CD4-positive, alpha-beta T cell treated with Interleukin-4 for 1 hour (primary cell): ENCODE data around the gene CD7.
A peak's percentile ranks its signal among the peaks of the same experiment; 100 is the strongest.

Experiments used
- DNase-seq, 2 donors: peaks; one replicate each; pipeline ENCODE4 v3.0.0-alpha.2; 2020 to 2022

The CD7 gene

GRCh38 chr17:82297714-82298537, 19.5 kb downstream of the CD7 start:
- peak; percentile 94 to 97 for DNase-seq

DNA sequence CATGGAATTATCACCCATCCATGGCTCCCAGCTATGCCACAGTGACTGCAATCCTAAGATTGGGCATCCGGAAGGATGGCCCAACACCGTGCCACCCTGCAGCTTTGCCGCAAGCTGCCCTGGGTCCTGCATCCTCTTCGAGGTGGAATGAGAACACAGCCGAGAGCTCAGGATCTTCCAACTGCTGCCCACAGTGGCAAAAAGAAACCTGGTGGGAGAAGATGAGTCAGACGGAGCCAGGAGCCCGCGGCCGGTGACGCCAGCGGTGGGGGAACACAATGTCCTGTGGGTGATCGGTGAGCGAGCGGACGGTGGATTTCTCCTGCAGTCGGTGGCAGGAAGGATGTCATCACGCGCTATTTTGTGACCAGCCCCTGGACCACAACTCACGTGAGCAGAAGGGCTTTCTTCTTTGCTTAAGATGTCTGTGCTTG, 20.1 kb downstream of the CD7 start:
- peak; percentile 85 to 90 for DNase-seq

DNA sequence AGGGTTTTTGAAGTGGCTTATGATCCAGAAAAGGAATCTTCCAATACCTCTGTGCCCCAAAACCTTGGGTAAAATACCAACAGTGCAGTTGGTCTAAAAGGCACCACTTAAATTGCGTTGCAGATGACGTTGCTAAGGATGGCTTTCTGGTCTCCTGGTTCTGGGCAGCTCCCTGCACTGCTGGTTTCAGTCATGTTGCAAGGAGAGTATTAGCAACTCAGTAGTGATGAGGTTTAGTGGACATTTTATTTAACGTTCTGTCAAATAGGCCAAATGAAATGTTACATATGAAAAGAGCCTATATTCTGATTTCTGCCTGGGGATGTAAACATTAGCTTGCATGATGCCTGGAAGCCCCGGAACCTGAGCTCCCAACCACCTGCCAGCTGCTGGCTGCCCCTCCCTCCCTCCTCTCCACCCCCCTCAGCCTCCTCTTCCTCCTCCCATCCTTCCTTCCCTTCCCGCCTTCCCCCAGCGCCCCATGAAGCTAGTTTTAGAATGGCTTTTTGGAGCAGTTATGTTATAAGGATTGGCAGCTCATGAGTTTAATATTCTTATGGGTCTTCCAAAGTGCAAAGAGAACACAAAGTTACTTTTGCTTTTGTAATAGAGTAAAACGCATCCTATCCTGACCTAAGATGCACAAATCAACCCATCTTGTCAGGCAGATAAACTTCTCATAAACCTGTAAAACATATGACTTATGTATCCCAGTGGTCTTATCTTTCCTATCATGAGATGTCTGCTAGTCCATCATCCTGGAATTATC, 20.7 kb downstream of the CD7 start:
- DNase-seq, result no peak

DNA sequence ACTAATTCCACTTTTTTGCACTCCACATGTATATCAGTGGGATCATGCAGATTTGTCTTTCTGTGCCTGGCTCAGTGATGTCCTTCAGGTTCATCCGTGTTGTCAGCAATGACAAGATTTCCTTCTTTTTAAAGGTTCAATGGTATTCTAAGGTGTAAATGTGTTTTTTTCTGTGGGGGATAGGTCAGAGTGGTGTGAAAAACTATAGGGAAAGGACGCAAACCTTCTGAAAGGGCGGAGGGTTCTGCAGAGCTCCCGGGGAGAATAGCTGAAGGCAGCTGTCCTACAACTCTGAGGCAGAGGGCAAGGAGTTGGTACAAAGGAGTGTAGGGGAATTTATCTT, 22.0 kb downstream of the CD7 start:
- no peak for DNase-seq

- no peak for DNase-seq
Measured at GRCh38 chr17:82294064-82294773, 23.2 kb downstream of the CD7 start.

GRCh38 chr17:82292251-82293154, 24.9 kb downstream of the CD7 start:
- DNase-seq, result peak; percentile 96

- no peak for DNase-seq
Measured at GRCh38 chr17:82291582-82292250, 25.7 kb downstream of the CD7 start.

GRCh38 chr17:82287868-82288801, 29.3 kb downstream of the CD7 start:
- DNase-seq, result peak in 1 of 2 donors; percentile 36

- DNase-seq, result no peak
Measured at GRCh38 chr17:82287013-82287867, 30.2 kb downstream of the CD7 start.

- DNase-seq, result no peak
Measured at GRCh38 chr17:82285141-82285540, 32.3 kb downstream of the CD7 start.

DNA sequence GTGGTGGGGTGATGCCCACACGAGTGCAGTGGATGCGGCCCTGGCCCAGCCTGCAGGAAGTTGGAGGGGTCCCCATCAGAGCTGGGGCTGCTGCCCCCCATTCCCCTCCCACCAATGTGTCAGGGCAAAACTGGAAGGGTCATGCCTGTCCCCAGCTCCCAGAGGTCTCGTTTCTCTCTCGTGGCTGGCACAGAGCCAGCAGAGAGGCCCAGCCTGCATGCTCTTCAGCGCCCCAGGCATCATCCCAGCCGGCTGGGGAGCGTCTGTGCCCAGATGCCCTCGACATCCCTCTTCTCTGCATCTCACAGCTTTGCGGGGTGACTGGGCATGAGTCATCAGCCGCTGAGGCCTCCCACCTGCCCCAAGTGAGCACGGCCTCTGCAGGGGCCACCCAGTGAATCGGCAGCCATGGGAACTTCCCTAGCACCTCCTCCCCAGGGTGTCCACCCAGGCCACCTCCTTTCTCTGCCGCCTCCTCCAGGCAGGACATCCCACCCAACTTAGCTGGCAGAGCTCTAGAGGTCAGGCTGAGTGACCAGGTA, 34.1 kb downstream of the CD7 start:
- DNase-seq, result peak in 1 of 2 donors; percentile 40

GRCh38 chr17:82282239-82283207, 34.9 kb downstream of the CD7 start:
- no peak for DNase-seq

DNA sequence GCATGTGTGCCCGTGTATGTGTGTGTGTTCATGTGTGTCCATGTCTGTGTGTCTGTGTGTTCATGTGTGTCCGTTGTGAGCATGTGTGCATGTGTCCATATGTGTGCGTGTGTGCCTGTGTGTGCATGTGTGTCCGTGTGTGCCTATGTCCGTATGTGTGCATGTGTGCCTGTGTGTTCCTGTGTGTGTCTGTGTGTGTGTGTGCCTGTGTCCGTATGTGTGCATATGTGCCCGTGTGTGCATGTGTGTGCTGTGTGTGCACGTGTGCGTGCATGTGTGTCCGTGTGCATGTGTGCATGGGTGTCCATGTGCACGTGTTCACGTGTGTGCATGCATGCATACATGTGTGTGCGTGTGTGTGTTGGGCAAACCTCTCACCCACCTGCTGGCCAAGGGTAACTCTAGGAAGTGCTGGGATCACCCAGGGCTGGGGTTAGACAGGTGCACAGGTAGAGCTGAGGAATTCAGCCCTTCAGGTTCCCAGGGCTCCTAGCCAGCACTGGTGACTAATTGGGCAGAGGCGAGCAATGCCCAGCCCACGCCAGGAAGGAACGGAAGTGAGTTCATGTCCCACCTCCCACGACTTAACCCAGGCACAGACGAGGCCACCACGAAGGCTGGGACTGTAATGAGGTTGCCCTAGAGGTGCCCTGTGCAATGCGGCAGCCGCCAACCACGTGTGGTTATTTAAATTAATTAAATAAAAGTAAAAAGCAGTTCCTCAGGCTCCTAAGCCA, 35.7 kb downstream of the CD7 start:
- DNase-seq, result no peak

GRCh38 chr17:82281076-82281475, 36.3 kb downstream of the CD7 start:
- no peak for DNase-seq

DNA sequence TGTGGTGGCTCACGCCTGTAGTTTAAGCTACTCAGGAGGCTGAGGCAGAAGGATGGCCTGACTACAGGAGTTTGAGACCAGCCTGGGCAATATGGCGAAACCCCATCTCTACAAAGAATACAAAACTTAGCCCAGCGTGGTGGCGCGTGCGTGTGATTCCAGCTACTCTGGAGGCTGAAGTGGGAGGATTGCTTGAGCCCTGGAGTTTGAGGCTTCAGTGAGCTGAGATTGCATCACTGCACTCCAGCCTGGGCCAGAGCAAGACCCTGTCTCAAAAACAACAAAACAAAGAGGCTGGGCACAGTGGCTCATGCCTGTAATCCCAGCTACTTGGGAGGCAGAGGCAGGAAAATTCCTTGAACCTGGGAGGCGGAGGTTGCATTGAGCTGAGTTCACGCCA, 36.9 kb downstream of the CD7 start:
- no peak for DNase-seq

DNA sequence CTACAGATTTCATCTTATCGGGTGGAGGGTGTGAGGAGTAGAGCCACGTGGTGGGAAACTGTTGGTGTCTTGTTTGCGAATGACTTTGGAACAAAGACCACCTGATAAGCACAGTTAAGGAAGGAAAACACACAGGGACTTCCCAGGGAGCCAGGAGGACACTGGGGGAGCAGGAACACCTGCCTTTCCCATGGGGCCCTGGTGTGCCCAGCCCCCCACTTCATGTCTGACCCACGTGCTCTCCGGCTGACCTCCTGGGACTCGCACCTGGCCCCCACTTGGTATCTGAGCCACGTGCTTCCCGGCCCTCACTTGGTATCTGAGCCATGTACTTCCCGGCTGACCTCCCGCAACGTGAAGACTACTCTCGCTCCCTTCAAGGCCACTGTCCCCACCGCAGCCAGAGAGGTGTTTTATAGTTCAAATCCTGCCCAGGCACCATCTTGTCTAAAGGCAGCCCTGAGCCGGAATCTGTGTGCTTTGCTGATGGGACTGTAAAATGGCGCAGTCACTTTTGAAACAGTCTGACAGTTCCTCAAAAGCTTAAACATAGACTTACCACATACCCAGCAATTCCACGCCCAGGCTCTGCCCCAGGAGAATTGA, 38.5 kb downstream of the CD7 start:
- peak in 1 of 2 donors; percentile 34 for DNase-seq

- no peak for DNase-seq
Measured at GRCh38 chr17:82278308-82278707, 39.1 kb downstream of the CD7 start.
